Endodermal cell (in vitro differentiated cells): Measurements from ENCODE around the gene KIF5C. TPM values are rescaled to one million over a fixed set of nuclear protein-coding genes. Genes with fewer than 3 reads are reported as not detected.

Experiments
- DNase-seq: peaks from one replicate; pipeline ENCODE4 v3.0.0-alpha.2; 2017
- H3K27ac ChIP-seq: 2 replicates; pipeline ENCODE4 v1.5.1; 2013; ENCODE audit warnings: mild to moderate bottlenecking, low read depth, low read length, moderate library complexity
- H3K27me3 ChIP-seq: 2 replicates; pipeline ENCODE4 v1.6.1; 2013; ENCODE audit warnings: mild to moderate bottlenecking, low read length, moderate library complexity; ENCODE audit not compliant: insufficient read depth, control insufficient read depth, poor library complexity, severe bottlenecking
- H3K36me3 ChIP-seq: 2 replicates; pipeline ENCODE4 v1.7.0; 2013; ENCODE audit warnings: mild to moderate bottlenecking, low read length, moderate library complexity; ENCODE audit not compliant: control insufficient read depth, insufficient read depth
- H3K4me1 ChIP-seq: one replicate; pipeline ENCODE4 v1.7.0; 2013; ENCODE audit warnings: low read length; ENCODE audit not compliant: control insufficient read depth, insufficient read depth
- H3K4me3 ChIP-seq: 2 replicates; pipeline ENCODE4 v1.5.1; 2013; ENCODE audit warnings: mild to moderate bottlenecking, low read length, moderate library complexity
- H3K9ac ChIP-seq: 2 replicates; pipeline ENCODE4 v1.6.1; 2013; ENCODE audit warnings: mild to moderate bottlenecking, low read length, moderate library complexity; ENCODE audit not compliant: poor library complexity, severe bottlenecking; ENCODE audit errors: extremely low read depth
- H3K9me3 ChIP-seq: 2 replicates; pipeline ENCODE4 v1.6.1; 2013; ENCODE audit warnings: mild to moderate bottlenecking, low read length, moderate library complexity; ENCODE audit not compliant: control insufficient read depth
- H3K27ac Mint-ChIP-seq: 2 replicates; pipeline ENCODE4 v1.8.0; 2020; ENCODE audit warnings: mixed read lengths
- H3K27me3 Mint-ChIP-seq: 2 replicates; pipeline ENCODE4 v1.8.0; 2021; ENCODE audit warnings: mild to moderate bottlenecking, mixed read lengths; ENCODE audit not compliant: insufficient read depth
- H3K36me3 Mint-ChIP-seq: 2 replicates; pipeline ENCODE4 v1.8.0; 2020; ENCODE audit warnings: low read depth, mixed read lengths
- H3K4me1 Mint-ChIP-seq: 2 replicates; pipeline ENCODE4 v1.8.0; 2020; ENCODE audit warnings: mixed read lengths
- H3K4me3 Mint-ChIP-seq: 2 replicates; pipeline ENCODE4 v1.8.0; 2020; ENCODE audit warnings: mild to moderate bottlenecking, moderate library complexity, mixed read lengths
- H3K9me3 Mint-ChIP-seq: 2 replicates; pipeline ENCODE4 v1.8.0; 2020; ENCODE audit warnings: mild to moderate bottlenecking, mixed read lengths
- WGBS, 2 experiments: methylation state at CpG; one replicate each; pipeline versions ENCODE4 v1.1.5 to v1.1.7; 2013; ENCODE audit warnings: missing lambda C conversion rate in 2 of 2, mixed read lengths in 1 of 2; ENCODE audit not compliant: insufficient coverage in 1 of 2, insufficient read length in 1 of 2; 5-methylcytosine and 5-hydroxymethylcytosine counted together
- total RNA-seq, 2 donors: library from RNA; stranded (reverse); fragmentation: NEBNext Ultra II Directional in 1 of 2; extraction: Animal tissue kit (Norgen Biotek cat#: 25700) in 1 of 2; gene quantifications; 2 replicates in 1 of 2; 3 replicates in 1 of 2; pipeline ENCODE4 v1.2.1, GENCODE V29; 2021
- TF ChIP-seq, protein P1 (sequence below): fragments of 200-600 bp; sonication (generic); conservative IDR thresholded peaks from 2 replicates; pipeline ENCODE4 v1.5.0; 2021; ENCODE audit warnings: antibody characterized with exemption, mild to moderate bottlenecking

Gene KIF5C
- total RNA-seq, 2 donors from 2014 or later: 39.1 to 41.9 TPM

DNA sequence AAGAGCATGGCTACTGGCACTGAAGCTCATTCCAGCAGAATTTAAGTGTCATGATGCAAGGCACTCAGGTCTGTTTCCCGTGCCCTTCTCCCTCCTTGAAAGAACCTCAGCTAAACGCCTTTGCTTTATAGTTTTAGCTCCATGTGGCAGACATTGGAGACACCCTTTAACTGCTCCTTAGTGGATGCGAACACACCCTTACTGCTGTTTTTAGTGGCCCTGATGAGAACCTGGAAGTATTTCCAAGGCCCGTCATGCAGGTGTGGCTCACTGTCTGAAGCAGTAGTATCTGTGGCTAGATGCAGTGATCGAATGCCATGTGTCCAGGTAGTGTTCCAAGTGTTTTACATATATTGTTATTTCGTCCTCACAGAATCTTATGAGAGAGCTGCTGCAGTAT, 28.3 kb downstream of the KIF5C start:
- Histone ChIP-seq H3K4me1 (no peaks in the 10 kb centered on the region), H3K27ac (no peak overlapping the region), H3K9ac (no peak overlapping the region), H3K36me3 (peaks cover 5% of the 10 kb centered on the region), H3K4me3 (no peak overlapping the region), H3K27me3 (no peaks in the 10 kb centered on the region), H3K9me3 (peaks cover 5% of the 10 kb centered on the region)
- Mint-ChIP-seq H3K27me3 (no peaks in the 10 kb centered on the region), H3K4me3 (no peak overlapping the region), H3K9me3 (peaks cover 14% of the 10 kb centered on the region), H3K27ac (no peak overlapping the region), H3K36me3 (peaks cover 14% of the 10 kb centered on the region), H3K4me1 (peaks cover 3% of the 10 kb centered on the region)
- TF ChIP-seq, protein P1, sequence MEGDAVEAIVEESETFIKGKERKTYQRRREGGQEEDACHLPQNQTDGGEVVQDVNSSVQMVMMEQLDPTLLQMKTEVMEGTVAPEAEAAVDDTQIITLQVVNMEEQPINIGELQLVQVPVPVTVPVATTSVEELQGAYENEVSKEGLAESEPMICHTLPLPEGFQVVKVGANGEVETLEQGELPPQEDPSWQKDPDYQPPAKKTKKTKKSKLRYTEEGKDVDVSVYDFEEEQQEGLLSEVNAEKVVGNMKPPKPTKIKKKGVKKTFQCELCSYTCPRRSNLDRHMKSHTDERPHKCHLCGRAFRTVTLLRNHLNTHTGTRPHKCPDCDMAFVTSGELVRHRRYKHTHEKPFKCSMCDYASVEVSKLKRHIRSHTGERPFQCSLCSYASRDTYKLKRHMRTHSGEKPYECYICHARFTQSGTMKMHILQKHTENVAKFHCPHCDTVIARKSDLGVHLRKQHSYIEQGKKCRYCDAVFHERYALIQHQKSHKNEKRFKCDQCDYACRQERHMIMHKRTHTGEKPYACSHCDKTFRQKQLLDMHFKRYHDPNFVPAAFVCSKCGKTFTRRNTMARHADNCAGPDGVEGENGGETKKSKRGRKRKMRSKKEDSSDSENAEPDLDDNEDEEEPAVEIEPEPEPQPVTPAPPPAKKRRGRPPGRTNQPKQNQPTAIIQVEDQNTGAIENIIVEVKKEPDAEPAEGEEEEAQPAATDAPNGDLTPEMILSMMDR: no peak
- WGBS, 2 experiments: 92 to 93% methylated on average over 3 to 6 of the region's 6 CpGs
- no peak for DNase-seq

DNA sequence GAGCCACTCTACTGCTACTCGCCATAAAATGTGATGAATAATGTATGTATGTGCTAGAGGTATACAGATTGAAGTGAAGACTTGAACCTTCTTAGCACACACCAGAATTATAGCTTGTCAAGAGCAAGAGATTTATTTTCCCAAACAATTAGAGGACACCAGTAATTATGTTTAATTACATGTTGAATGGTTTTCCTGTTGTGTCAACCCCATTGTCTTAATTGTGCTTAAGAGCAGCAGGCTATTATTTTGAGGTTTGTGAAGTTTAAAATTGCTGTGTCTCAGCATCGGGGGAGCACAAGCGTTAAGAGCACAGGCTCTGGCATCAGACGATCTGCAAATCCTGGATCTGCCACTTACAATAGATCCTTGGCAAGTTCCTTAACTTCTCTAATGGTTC, 29.0 kb downstream of the KIF5C start:
- Histone ChIP-seq H3K4me1 (no peaks in the 10 kb centered on the region), H3K9ac (no peak overlapping the region), H3K4me3 (no peak overlapping the region), H3K27ac (no peak overlapping the region), H3K36me3 (peaks cover 5% of the 10 kb centered on the region), H3K27me3 (no peaks in the 10 kb centered on the region), H3K9me3 (peaks cover 5% of the 10 kb centered on the region)
- Mint-ChIP-seq H3K9me3 (peaks cover 14% of the 10 kb centered on the region), H3K4me3 (no peak overlapping the region), H3K27ac (no peak overlapping the region), H3K4me1 (peaks cover 4% of the 10 kb centered on the region), H3K36me3 (peaks cover 14% of the 10 kb centered on the region), H3K27me3 (no peaks in the 10 kb centered on the region)
- TF ChIP-seq, protein P1: no peak
- WGBS, 2 experiments: 94 to 100% methylated on average over 2 to 4 of the region's 4 CpGs
- no peak for DNase-seq

DNA sequence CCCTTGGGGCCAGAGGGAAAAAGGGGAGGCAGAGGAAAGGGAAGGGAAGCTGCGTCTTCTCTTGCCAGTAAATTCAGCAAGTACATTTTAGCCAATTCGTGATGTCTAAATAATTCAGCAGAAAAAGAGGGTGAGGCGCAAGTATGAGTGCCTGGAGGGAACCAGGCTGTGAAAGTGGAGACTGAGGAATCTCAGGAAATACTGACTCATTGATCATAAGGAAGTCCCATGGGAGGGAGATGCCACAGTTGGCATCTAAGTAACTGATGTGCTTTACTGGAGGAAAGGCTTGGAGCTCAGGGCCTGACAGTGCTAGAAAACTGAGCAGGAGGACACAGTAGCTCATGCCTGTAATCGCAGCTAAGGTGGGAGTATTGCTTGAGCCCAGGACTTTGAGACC, 31.1 kb downstream of the KIF5C start:
- Histone ChIP-seq H3K27me3 (no peaks in the 10 kb centered on the region), H3K4me1 (no peaks in the 10 kb centered on the region)
- 94 to 100% methylated on average over 3 to 4 of the region's 4 CpGs for WGBS, 2 experiments

More for the DNA sequence above, 31.1 kb downstream of the KIF5C start:
- no peaks in the 10 kb centered on the region for H3K27me3 Mint-ChIP-seq
- Histone ChIP-seq H3K9me3 (peaks cover 5% of the 10 kb centered on the region), H3K4me3 (no peak overlapping the region), H3K9ac (no peak overlapping the region), H3K27ac (no peak overlapping the region), H3K36me3 (peaks cover 5% of the 10 kb centered on the region)
- H3K9me3 Mint-ChIP-seq: peaks cover 14% of the 10 kb centered on the region
- peaks cover 7% of the 10 kb centered on the region for H3K4me1 Mint-ChIP-seq
- no peak overlapping the region for H3K27ac Mint-ChIP-seq
- TF ChIP-seq, protein P1: no peak
- peaks cover 16% of the 10 kb centered on the region for H3K36me3 Mint-ChIP-seq
- no peak for DNase-seq
- H3K4me3 Mint-ChIP-seq: no peak overlapping the region
